KMS-11 (cell line): ENCODE results near the gene PTGFRN.
"Not testable (repeated sequence)": the region's sequence is repeated elsewhere in the genome, so short reads cannot be mapped to it uniquely, and the experiment has no call there.

Experiments used
- H2AFZ ChIP-seq: fragments of 200-600 bp; sonication (generic); 2 replicates; pipeline ENCODE4 v1.6.1; 2016; ENCODE audit warnings: antibody characterized with exemption, mixed run types, low read depth
- H3K27ac ChIP-seq: fragments of 200-600 bp; sonication (generic); 2 replicates; pipeline ENCODE4 v1.6.1; 2016; ENCODE audit warnings: mild to moderate bottlenecking, mixed run types
- H3K27me3 ChIP-seq: fragments of 200-600 bp; sonication (generic); 2 replicates; pipeline ENCODE4 v1.6.1; 2017; ENCODE audit warnings: mild to moderate bottlenecking, low read depth, mixed run types, moderate library complexity; ENCODE audit not compliant: insufficient read depth
- H3K36me3 ChIP-seq: fragments of 200-600 bp; sonication (generic); 2 replicates; pipeline ENCODE4 v1.6.1; 2017; ENCODE audit warnings: mild to moderate bottlenecking, mixed run types; ENCODE audit not compliant: insufficient read depth
- H3K4me1 ChIP-seq: fragments of 200-600 bp; sonication (generic); 2 replicates; pipeline ENCODE4 v1.6.1; 2016; ENCODE audit warnings: mild to moderate bottlenecking, low read depth, mixed run types; ENCODE audit not compliant: poor library complexity, severe bottlenecking
- H3K4me2 ChIP-seq: fragments of 200-600 bp; sonication (generic); 2 replicates; pipeline ENCODE4 v1.7.0; 2016; ENCODE audit warnings: mild to moderate bottlenecking, mixed run types
- H3K4me3 ChIP-seq: fragments of 200-600 bp; sonication (generic); IDR thresholded peaks from 2 replicates; pipeline ENCODE4 v1.6.1; 2017; ENCODE audit warnings: low read depth, low read length, mixed read lengths; ENCODE audit not compliant: insufficient read depth
- H3K79me2 ChIP-seq: fragments of 200-600 bp; sonication (generic); 2 replicates; pipeline ENCODE4 v1.6.1; 2016; ENCODE audit warnings: low read depth, mixed run types; ENCODE audit not compliant: insufficient read depth
- H3K9ac ChIP-seq: fragments of 200-600 bp; sonication (generic); 2 replicates; pipeline ENCODE4 v1.6.1; 2016; ENCODE audit warnings: mild to moderate bottlenecking, mixed run types
- H4K20me1 ChIP-seq: fragments of 200-600 bp; sonication (generic); 2 replicates; pipeline ENCODE4 v1.6.1; 2016; ENCODE audit warnings: mild to moderate bottlenecking, mixed run types; ENCODE audit not compliant: insufficient read depth
- CTCF ChIP-seq: fragments of 200-600 bp; sonication (generic); conservative IDR thresholded peaks from 2 replicates; pipeline ENCODE4 v1.6.1; 2017; ENCODE audit warnings: low read depth, mild to moderate bottlenecking, antibody characterized with exemption, low read length, moderate library complexity, mixed read lengths

The PTGFRN gene

GRCh38 chr1:116909512-116910378 lies at the start of gene PTGFRN:
TSS of gene PTGFRN (plus strand) at chr1:116909916. CDS start at chr1:116910204, 288 bp downstream.
- no peak within 1 kb of the TSS for H3K4me2 ChIP-seq
- no peaks in the 10 kb centered on the region for H3K4me1 ChIP-seq
- H4K20me1 ChIP-seq: no peaks in the 10 kb centered on the region
- H3K9ac ChIP-seq: no peak within 1 kb of the TSS
- H3K27me3 ChIP-seq: no peaks in the 10 kb centered on the region
- no peak within 1 kb of the TSS for H3K4me3 ChIP-seq
- no peaks in the 10 kb centered on the region for H3K79me2 ChIP-seq
- no peak within 1 kb of the TSS for H3K27ac ChIP-seq
- no peak within 1 kb of the TSS for H2AFZ ChIP-seq
- no peak for TF ChIP-seq CTCF
- H3K36me3 ChIP-seq: no peaks in the 10 kb centered on the region

GRCh38 chr1:116860167-116860566 lies 49.5 kb upstream of the PTGFRN start:
- H3K36me3 ChIP-seq, H3K27ac ChIP-seq, H3K4me3 ChIP-seq, H3K4me1 ChIP-seq, H3K9ac ChIP-seq, H4K20me1 ChIP-seq, H2AFZ ChIP-seq, H3K79me2 ChIP-seq, H3K27me3 ChIP-seq, H3K4me2 ChIP-seq: not testable (repeated sequence)

- TF ChIP-seq CTCF: no peak
- Histone ChIP-seq H3K4me2 (no peak overlapping the region), H3K9ac (no peak overlapping the region), H3K4me1 (no peaks in the 10 kb centered on the region), H3K79me2 (no peaks in the 10 kb centered on the region), H3K27me3 (no peaks in the 10 kb centered on the region), H4K20me1 (no peaks in the 10 kb centered on the region), H2AFZ (no peak overlapping the region), H3K4me3 (no peak overlapping the region), H3K27ac (no peak overlapping the region), H3K36me3 (no peaks in the 10 kb centered on the region)
Observed at GRCh38 chr1:116861137-116861536, 48.6 kb upstream of the PTGFRN start.

- not testable (repeated sequence) for H3K4me3 ChIP-seq, H3K27ac ChIP-seq, H3K9ac ChIP-seq, H3K36me3 ChIP-seq, H4K20me1 ChIP-seq, H3K4me2 ChIP-seq, H3K79me2 ChIP-seq, H3K27me3 ChIP-seq, H2AFZ ChIP-seq, H3K4me1 ChIP-seq
Observed at GRCh38 chr1:116863031-116863430, 46.7 kb upstream of the PTGFRN start.

GRCh38 chr1:116866478-116866877 lies 43.2 kb upstream of the PTGFRN start:
- H3K4me2 ChIP-seq, H3K79me2 ChIP-seq, H2AFZ ChIP-seq, H3K4me1 ChIP-seq, H4K20me1 ChIP-seq, H3K36me3 ChIP-seq, H3K27me3 ChIP-seq, H3K4me3 ChIP-seq, H3K9ac ChIP-seq, H3K27ac ChIP-seq: not testable (repeated sequence)

DNA sequence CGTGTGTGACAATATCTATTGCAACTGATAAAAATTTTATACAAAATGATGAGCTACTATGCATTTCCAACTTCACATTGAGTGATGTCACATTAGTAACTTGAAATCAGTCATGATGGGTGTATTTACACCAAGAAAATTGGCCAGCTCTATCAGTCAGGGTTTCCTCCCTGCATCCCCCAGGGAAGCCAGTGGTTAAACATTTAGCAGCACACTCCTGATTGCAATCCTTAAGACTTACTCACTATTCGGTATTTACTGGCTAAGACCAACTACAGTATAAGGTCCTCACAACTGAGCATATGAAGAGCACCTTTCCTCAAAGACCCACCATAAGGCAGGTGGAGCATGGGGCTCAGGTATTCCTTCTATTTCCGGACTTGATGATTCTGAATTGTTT lies 41.3 kb upstream of the PTGFRN start:
- H3K27me3 ChIP-seq: no peaks in the 10 kb centered on the region
- H3K9ac ChIP-seq: no peak overlapping the region
- H3K36me3 ChIP-seq: no peaks in the 10 kb centered on the region
- TF ChIP-seq CTCF: no peak
- H3K4me3 ChIP-seq: no peak overlapping the region
- H3K4me1 ChIP-seq: no peaks in the 10 kb centered on the region
- H3K27ac ChIP-seq: no peak overlapping the region
- H2AFZ ChIP-seq: no peak overlapping the region
- no peak overlapping the region for H3K4me2 ChIP-seq
- H4K20me1 ChIP-seq: no peaks in the 10 kb centered on the region
- no peaks in the 10 kb centered on the region for H3K79me2 ChIP-seq
